GM19438 (cell line): ENCODE measurements around the gene STMN3.

Experiments
- ATAC-seq: cut with Tn5 transposase; IDR thresholded peaks from one replicate; pipeline ENCODE4 v1.9.1; 2021; ENCODE audit warnings: low read depth; ENCODE audit not compliant: unreplicated experiment

Gene STMN3

DNA sequence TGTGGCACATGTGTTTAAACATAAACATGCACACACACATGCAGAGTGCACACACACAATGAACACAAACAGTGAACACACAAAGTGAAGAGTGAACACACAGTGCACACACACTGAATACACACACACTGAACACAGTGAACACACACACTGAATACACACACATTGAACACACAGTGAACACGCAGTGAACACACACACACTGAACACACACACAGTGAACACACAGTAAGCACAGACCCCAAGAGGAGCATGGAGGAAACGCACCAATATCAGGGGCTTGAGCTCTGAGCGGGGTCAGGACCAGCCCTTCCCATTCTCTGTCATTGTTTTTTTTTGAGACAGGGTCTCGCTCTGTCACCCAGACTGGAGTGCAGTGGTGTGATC lies 62.1 kb downstream of the STMN3 start:
- no peak for ATAC-seq

DNA sequence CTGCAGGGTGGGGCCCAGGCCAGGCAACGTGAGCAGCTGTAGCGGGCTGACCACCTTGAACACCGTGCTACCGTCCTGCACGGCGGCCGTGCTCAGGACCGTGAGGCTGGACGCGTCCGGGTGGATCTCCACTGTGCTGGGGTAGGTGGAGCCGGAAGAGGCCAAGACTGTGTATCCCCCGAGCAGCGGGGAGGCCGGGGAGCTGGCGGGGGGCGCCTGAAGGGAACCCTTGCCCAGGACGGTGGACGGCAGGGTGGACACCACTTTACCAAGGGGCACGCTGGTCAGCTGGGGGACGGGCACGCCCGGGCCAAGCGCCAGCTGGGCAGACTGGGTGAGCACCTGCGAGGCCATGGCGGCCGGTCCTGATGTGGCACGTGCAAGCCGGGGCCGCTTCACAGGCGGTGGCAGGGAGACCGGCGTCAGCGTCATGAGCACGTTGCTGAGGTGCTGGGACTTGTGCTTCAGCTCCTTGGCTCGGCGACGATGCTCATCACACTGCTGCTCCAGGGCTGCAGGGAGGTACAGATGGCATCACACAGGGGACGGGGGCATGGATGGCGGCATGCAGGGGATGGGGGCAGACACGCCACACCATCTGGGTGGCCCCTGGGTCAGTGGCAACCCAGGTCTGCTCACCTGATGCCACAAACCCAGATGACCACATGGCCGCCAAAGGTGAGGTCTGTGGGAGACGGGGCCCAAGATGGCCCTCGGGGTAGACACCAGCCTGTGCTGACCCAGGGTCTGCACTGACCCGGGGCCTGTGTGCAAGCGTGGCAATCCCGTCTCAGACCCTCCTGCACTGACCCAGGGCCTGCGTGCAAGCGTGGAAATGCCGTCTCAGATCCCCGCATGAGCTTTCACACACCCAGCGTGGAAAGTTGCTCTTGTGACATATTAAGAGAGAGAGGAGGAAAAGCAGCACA lies 62.7 kb downstream of the STMN3 start:
- no peak for ATAC-seq
